Activated B cell treated with CpG ODN at 0.5 μM for 24 hours (primary cell): Measurements from ENCODE around the gene SARDH. TPM values are rescaled to one million over a fixed set of nuclear protein-coding genes. Genes with fewer than 3 reads are reported as not detected.

Experiments used
- ATAC-seq: fragments of 200-7000 bp; cut with Tn5 transposase; one replicate; pipeline ENCODE4 v1.10.0; 2021; ENCODE audit warnings: low read depth, mild to moderate bottlenecking, moderate library complexity
- CTCF ChIA-PET: fragments of 350-600 bp; sonication (Branson Sonifier 250); formaldehyde crosslinking; loops from one replicate; lab custom pipeline; 2021; ENCODE audit warnings: antibody characterized with exemption; lab: Charles Lee
- POLR2A ChIA-PET: fragments of 350-600 bp; sonication (Branson Sonifier 250); formaldehyde crosslinking; loops from one replicate; lab custom pipeline; 2021; ENCODE audit warnings: antibody characterized with exemption; lab: Charles Lee
- DNase-seq: peaks from one replicate; pipeline ENCODE4 v3.0.0; 2022
- H3K27ac Mint-ChIP-seq: one replicate; pipeline ENCODE4 v1.8.0; 2020; ENCODE audit warnings: mixed read lengths
- H3K27me3 Mint-ChIP-seq: one replicate; pipeline ENCODE4 v1.8.0; 2021; ENCODE audit warnings: mixed read lengths
- H3K36me3 Mint-ChIP-seq: one replicate; pipeline ENCODE4 v1.8.0; 2021; ENCODE audit warnings: low read depth, mixed read lengths
- H3K4me1 Mint-ChIP-seq: one replicate; pipeline ENCODE4 v1.8.0; 2021; ENCODE audit warnings: mixed read lengths
- H3K4me3 Mint-ChIP-seq: one replicate; pipeline ENCODE4 v1.8.0; 2020; ENCODE audit warnings: mild to moderate bottlenecking, mixed read lengths
- H3K9me3 Mint-ChIP-seq: one replicate; pipeline ENCODE4 v1.8.0; 2020; ENCODE audit warnings: mixed read lengths
- CTCF ChIP-seq: fragments of 200-600 bp; IDR thresholded peaks from one replicate; pipeline ENCODE4 v1.8.0; 2022; ENCODE audit warnings: antibody characterized with exemption, mild to moderate bottlenecking
- intact Hi-C: fragments of 100-400 bp; cut with micrococcal nuclease; formaldehyde crosslinking; loops from one replicate; pipeline ENCODE4 v1.15.1; 2024
- total RNA-seq: library from RNA; stranded (reverse); gene quantifications from 2 replicates; pipeline ENCODE4 v1.2.3, GENCODE V29; 2022

Gene SARDH
- total RNA-seq, 1 donor from 2014 or later = not detected

DNA sequence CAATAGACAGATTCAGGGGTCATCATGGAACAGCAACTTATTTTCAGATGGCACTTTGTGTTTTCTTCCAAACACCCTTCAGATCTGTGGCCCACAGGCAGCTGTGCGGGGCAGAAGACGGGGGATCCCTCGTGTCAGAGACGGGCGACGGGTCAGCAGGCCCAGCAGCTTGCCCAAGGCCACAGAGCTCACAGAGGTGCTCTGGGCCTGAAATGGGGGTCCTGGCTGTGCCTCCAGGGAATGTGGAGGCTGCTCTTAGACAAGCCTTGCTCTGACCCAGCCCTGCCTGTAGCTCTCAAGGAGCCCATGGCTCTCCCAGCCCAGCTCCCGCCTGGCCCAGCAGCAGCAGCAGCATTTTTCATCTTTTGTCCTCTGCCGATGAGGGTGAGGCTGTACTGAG, 40.9 kb upstream of the SARDH start:
- peaks cover 69% of the 10 kb centered on the region for H3K36me3 Mint-ChIP-seq
- TF ChIP-seq CTCF = no peak
- no peak overlapping the region for H3K27ac Mint-ChIP-seq
- H3K4me3 Mint-ChIP-seq = no peak overlapping the region
- CTCF ChIA-PET = interaction anchor here (8.9 kb wide), 1 partner anchor 216 kb away, joined by 220 read pairs; no protein-coding TSS in a partner anchor
- peaks cover 2% of the 10 kb centered on the region for H3K9me3 Mint-ChIP-seq
- intact Hi-C loops = no loop called here
- POLR2A ChIA-PET = no interaction called here
- DNase-seq = no peak
- peaks cover 27% of the 10 kb centered on the region for H3K4me1 Mint-ChIP-seq
- no peak for ATAC-seq
- no peaks in the 10 kb centered on the region for H3K27me3 Mint-ChIP-seq

- no peak for TF ChIP-seq CTCF
- DNase-seq (no peak), ATAC-seq (no peak)
- peaks cover 3% of the 10 kb centered on the region for H3K9me3 Mint-ChIP-seq
- H3K27ac Mint-ChIP-seq = no peak overlapping the region
- intact Hi-C loops = no loop called here
- POLR2A ChIA-PET = no interaction called here
- no peaks in the 10 kb centered on the region for H3K27me3 Mint-ChIP-seq
- H3K4me3 Mint-ChIP-seq = no peak overlapping the region
- H3K4me1 Mint-ChIP-seq = peaks cover 21% of the 10 kb centered on the region
- peaks cover 72% of the 10 kb centered on the region for H3K36me3 Mint-ChIP-seq
- CTCF ChIA-PET = interaction anchor here (8.9 kb wide), 1 partner anchor 217 kb away, joined by 220 read pairs; no protein-coding TSS in a partner anchor
These were observed 40.3 kb upstream of the SARDH start for GRCh38 chr9:133778336-133779013.

DNA sequence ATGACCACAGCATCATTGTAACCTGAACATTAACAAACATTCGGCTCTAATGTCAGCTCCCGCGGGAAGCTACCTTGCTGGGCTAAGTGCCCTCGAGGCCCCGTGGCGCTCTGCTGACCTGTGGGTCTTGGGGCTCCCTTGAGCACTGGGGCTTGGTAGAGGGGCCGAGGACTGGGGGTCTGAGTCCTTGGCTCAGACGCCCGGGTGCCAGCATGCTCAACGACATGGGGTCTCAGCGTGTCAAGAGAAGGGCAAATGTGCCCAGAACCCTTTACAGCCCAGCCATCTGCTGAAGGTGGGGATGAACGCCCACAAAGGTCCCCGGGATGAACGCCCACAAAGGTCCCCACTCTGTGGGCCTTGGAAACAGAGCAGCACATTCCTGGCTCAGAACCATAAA, 39.7 kb upstream of the SARDH start:
- H3K9me3 Mint-ChIP-seq = peaks cover 3% of the 10 kb centered on the region
- DNase-seq (no peak), ATAC-seq (no peak)
- peaks cover 15% of the 10 kb centered on the region for H3K4me1 Mint-ChIP-seq
- peaks cover 70% of the 10 kb centered on the region for H3K36me3 Mint-ChIP-seq
- no peaks in the 10 kb centered on the region for H3K27me3 Mint-ChIP-seq
- no peak for TF ChIP-seq CTCF
- no peak overlapping the region for H3K4me3 Mint-ChIP-seq
- intact Hi-C loops = no loop called here
- no peak overlapping the region for H3K27ac Mint-ChIP-seq
- ChIA-PET CTCF (interaction anchor here (8.9 kb wide), 1 partner anchor 217 kb away, joined by 220 read pairs; no protein-coding TSS in a partner anchor), POLR2A (no interaction called here)

DNA sequence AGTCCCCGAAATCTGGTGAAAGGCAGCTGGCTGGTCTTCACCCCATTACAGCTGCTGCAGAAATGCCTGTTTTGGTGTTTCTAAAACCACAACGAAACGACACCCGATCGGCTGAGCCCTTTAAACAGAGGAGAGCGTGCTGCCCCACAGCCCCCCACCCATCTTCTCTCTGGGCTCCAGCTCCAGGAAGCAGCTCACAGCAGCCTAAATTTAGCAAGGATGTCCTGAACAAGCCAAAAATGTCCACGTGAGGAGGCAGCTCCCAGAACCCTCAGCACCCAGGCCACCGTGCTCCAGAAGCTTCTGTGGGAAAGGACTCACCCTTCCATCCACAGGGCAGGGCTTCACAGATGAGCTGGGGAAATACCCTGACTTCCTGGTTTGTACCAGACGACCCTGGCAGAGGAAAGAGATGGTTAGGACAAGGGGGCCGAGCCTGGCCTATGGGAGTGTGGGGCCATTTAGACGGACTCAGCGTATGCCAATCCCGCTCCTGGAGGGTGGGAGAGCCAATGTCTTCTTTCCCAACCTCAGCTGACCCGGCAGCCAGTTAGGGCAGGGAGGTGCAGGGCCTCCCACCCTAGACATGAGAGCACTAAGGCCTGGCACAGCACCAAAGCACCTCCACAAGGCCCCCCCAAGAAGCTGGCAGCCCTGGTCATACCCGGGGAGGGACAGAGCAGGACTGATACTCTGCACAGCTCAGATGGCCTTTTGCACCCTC, 39.1 kb upstream of the SARDH start:
- DNase-seq (no peak), ATAC-seq (no peak)
- Mint-ChIP-seq H3K27ac (no peak overlapping the region), H3K4me1 (peaks cover 8% of the 10 kb centered on the region), H3K36me3 (peaks cover 75% of the 10 kb centered on the region), H3K27me3 (no peaks in the 10 kb centered on the region), H3K9me3 (peaks cover 3% of the 10 kb centered on the region), H3K4me3 (no peak overlapping the region)
- POLR2A ChIA-PET = no interaction called here
- CTCF ChIA-PET = interaction anchor here (1.0 to 8.9 kb wide), 2 partner anchors 34 to 218 kb away, joined by 4 to 220 read pairs; no protein-coding TSS in a partner anchor
- intact Hi-C loops = no loop called here
- no peak for TF ChIP-seq CTCF
